BJ (cell line): ENCODE results near the gene SERPINA1. TPM values are rescaled to one million over a fixed set of nuclear protein-coding genes. Genes with fewer than 3 reads are reported as not detected.
"Not testable (repeated sequence)": the region's sequence is repeated elsewhere in the genome, so short reads cannot be mapped to it uniquely, and the experiment has no call there.

Experiments used
- CTCF ChIA-PET: fragments of 350-600 bp; formaldehyde crosslinking; extraction: SDS; loops from one replicate; lab custom pipeline; 2021; ENCODE audit warnings: antibody characterized with exemption, inconsistent platforms; lab: Yijun Ruan, JAX
- POLR2A ChIA-PET: fragments of 300-600 bp; sonication (Branson Sonifier 250); formaldehyde crosslinking; extraction: SDS; loops from one replicate; lab custom pipeline; 2021; ENCODE audit warnings: antibody characterized with exemption; lab: Charles Lee
- DNase-seq: peaks from one replicate; pipeline ENCODE4 v3.0.0-alpha.2; 2011; ENCODE audit warnings: low read depth
- H3K27me3 ChIP-seq: 2 replicates; pipeline ENCODE4 v1.6.0; 2011; ENCODE audit warnings: low read length; ENCODE audit not compliant: control insufficient read depth, insufficient read depth
- H3K36me3 ChIP-seq: 2 replicates; pipeline ENCODE4 v1.5.1; 2011; ENCODE audit warnings: low read length; ENCODE audit not compliant: control insufficient read depth, insufficient read depth
- H3K4me3 ChIP-seq: 2 replicates; pipeline ENCODE4 v1.5.1; 2011; ENCODE audit warnings: low read depth, mild to moderate bottlenecking, control low read depth, low read length
- polyA plus RNA-seq: library from polyadenylated mRNA; depleted of rRNA; stranded (reverse); fragments of >200 nt; gene quantifications from 2 replicates; pipeline ENCODE4 v1.2.3, GENCODE V29; 2011
- TF ChIP-seq, protein P1 (sequence below): IDR thresholded peaks from 2 replicates; pipeline ENCODE4 v1.5.1; 2011; ENCODE audit warnings: low read depth, mild to moderate bottlenecking, control low read depth, inconsistent platforms, low read length, moderate library complexity; ENCODE audit not compliant: insufficient read depth

The SERPINA1 gene
- polyA plus RNA-seq, 1 experiment = 0.40 TPM

DNA sequence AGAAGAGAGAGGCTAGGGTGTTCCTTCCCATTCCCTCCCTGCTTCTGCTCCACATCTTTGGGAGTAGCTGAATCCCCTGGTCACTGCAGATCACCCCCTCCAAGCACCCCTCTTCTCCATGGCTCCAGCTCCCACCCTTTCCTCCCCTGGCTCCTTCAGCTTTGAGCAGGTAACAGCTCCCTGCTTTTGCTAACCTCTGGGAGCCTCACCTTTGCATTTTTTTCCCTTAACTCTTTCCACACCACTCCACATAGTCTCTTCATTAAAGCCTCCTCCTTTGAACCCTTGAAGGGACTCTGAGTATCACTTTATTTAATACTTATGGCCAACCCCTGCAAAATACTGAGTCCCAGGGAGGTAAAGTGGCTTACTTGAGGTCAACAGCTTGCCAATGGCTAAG, 39.6 kb downstream of the SERPINA1 start:
- POLR2A ChIA-PET = no interaction called here
- CTCF ChIA-PET = interaction anchor here (0.9 to 1.3 kb wide), 2 partner anchors 18 to 24 kb away, joined by 4 read pairs; partner anchors contain the start of gene SERPINA2
- H3K27me3 ChIP-seq = no peaks in the 10 kb centered on the region
- no peak for DNase-seq
- H3K36me3 ChIP-seq = no peaks in the 10 kb centered on the region
- TF ChIP-seq, protein P1, sequence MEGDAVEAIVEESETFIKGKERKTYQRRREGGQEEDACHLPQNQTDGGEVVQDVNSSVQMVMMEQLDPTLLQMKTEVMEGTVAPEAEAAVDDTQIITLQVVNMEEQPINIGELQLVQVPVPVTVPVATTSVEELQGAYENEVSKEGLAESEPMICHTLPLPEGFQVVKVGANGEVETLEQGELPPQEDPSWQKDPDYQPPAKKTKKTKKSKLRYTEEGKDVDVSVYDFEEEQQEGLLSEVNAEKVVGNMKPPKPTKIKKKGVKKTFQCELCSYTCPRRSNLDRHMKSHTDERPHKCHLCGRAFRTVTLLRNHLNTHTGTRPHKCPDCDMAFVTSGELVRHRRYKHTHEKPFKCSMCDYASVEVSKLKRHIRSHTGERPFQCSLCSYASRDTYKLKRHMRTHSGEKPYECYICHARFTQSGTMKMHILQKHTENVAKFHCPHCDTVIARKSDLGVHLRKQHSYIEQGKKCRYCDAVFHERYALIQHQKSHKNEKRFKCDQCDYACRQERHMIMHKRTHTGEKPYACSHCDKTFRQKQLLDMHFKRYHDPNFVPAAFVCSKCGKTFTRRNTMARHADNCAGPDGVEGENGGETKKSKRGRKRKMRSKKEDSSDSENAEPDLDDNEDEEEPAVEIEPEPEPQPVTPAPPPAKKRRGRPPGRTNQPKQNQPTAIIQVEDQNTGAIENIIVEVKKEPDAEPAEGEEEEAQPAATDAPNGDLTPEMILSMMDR = no peak
- H3K4me3 ChIP-seq = no peak overlapping the region

DNA sequence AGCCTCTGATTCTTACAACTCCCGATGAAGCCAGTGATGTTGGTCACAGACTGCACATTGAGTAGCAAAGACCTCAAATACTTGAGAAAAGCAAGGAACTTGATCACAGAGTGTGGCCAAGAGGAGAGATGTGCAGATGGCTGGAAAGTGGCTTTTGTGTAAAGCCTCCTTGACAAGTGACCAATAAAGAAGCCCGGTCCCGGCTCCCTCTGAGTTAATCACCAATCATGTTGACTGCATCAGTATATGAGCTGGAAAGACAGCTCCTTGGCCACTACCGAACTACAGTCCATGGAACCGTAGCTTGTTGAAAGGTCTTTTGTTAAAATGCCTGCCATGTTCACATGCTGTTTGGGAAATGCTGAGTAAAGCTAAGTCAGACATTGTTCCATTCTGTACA, 41.6 kb downstream of the SERPINA1 start:
- no peak for DNase-seq
- CTCF ChIA-PET = interaction anchor here (0.9 to 1.7 kb wide), 2 partner anchors 12 to 139 kb away, joined by 5 read pairs; no protein-coding TSS in a partner anchor
- H3K4me3 ChIP-seq = no peak overlapping the region
- POLR2A ChIA-PET = no interaction called here
- TF ChIP-seq, protein P1 = no peak
- H3K27me3 ChIP-seq = no peaks in the 10 kb centered on the region
- H3K36me3 ChIP-seq = no peaks in the 10 kb centered on the region

DNA sequence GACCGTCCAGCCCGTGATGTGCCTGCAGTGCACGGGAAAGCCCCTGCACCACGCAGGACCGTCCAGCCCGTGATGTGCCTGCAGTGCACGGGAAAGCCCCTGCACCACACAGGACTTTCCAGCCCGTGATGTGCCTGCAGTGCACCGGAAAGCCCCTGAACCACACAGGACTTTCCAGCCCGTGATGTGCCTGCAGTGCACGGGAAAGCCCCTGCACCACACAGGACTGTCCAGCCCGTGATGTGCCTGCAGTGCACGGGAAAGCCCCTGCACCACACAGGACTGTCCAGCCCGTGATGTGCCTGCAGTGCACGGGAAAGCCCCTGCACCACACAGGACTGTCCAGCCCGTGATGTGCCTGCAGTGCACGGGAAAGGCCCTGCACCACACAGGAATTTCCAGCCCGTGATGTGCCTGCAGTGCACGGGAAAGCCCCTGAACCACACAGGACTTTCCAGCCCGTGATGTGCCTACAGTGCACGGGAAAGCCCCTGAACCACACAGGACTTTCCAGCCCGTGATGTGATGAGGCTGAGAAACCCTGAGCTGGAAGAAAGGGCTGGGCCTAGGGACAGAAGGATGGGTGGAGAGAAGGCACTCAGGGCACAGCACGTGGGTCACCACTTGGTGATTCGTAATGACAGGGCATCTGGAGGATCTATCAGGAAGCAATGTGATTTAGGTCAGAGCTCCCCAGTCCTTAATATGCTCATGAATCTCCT, 42.2 kb downstream of the SERPINA1 start:
- POLR2A ChIA-PET, H3K4me3 ChIP-seq: not testable (repeated sequence)
- CTCF ChIA-PET = interaction anchor here (0.9 to 1.7 kb wide), 2 partner anchors 11 to 140 kb away, joined by 5 read pairs; no protein-coding TSS in a partner anchor

DNA sequence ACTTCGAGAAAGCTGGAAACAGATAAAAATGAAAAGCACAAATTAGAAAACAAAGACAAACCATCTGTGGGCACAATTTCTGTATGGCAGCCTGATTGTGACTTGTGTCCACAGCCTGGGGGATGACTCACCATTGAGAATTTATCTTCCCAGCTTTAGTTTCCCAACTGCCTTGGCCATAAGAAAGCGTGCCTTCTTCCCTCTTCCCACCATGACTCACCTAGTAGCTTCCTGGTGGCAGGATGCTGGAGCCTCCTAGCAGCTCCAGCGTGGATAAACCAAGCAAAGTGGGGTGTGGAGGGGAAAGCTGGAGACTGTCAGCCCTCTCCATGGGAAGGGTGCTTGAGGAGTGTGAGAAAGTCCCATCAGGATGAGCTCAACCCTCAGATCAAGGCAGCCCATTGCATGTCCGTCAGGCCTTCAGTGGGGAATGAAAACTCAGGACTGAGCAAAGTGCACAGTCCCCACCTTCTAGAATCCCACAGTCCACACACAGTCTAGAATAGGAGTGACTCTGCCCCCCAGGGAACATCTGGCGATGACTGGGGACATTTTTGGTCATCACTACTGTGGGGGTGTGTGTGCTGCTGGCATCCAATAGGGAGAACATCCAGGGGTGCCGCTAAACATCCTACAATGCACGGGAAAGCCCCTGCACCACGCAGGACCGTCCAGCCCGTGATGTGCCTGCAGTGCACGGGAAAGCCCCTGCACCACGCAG, 42.9 kb downstream of the SERPINA1 start:
- DNase-seq = peak; percentile 82
- TF ChIP-seq, protein P1 = no peak
- Histone ChIP-seq H3K27me3 (no peaks in the 10 kb centered on the region), H3K4me3 (no peak overlapping the region), H3K36me3 (no peaks in the 10 kb centered on the region)
- ChIA-PET POLR2A (no interaction called here), CTCF (interaction anchor here (1.9 kb wide), 1 partner anchor 141 kb away, joined by 7 read pairs; no protein-coding TSS in a partner anchor)

More for the DNA sequence above, 42.2 kb downstream of the SERPINA1 start:
- not testable (repeated sequence) for DNase-seq, H3K36me3 ChIP-seq, H3K27me3 ChIP-seq

DNA sequence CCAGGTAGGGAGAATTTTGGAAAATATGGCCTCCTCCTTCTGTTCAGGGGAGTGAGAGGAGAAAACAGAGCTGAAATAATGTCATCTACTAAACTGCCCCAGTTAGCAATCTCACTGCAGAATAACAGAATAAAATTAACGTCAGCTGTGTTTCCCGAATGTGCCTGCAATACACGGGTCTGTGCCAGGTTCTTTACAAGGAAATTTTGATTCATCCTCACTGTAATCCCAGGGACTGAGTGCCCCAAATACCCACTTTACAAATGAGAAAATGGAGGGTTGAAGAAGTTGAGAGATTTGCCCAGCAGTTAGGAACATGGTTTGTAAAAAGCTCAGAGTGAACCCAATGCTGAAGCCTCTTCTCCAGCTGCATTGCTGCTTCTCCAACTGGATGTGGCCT, 44.0 kb downstream of the SERPINA1 start:
- no peak overlapping the region for H3K4me3 ChIP-seq
- POLR2A ChIA-PET = no interaction called here
- H3K36me3 ChIP-seq = no peaks in the 10 kb centered on the region
- CTCF ChIA-PET = interaction anchor here (1.1 to 1.9 kb wide), 2 partner anchors 13 to 142 kb away, joined by 3 to 7 read pairs; no protein-coding TSS in a partner anchor
- no peaks in the 10 kb centered on the region for H3K27me3 ChIP-seq
- DNase-seq = no peak
- TF ChIP-seq, protein P1 = no peak
